Measurements from ENCODE around the gene CRCP. TPM values are rescaled to one million over a fixed set of nuclear protein-coding genes. Genes with fewer than 3 reads are reported as not detected.
"Not testable (repeated sequence)": the region's sequence is repeated elsewhere in the genome, so short reads cannot be mapped to it uniquely, and the experiment has no call there.

Gene CRCP
- total and polyA plus RNA-seq, 2 of the 13 experiments (the other 11 are each of a cell fraction or from before 2014, with no cell fraction given), result 22.7 to 31.0 TPM

DNA sequence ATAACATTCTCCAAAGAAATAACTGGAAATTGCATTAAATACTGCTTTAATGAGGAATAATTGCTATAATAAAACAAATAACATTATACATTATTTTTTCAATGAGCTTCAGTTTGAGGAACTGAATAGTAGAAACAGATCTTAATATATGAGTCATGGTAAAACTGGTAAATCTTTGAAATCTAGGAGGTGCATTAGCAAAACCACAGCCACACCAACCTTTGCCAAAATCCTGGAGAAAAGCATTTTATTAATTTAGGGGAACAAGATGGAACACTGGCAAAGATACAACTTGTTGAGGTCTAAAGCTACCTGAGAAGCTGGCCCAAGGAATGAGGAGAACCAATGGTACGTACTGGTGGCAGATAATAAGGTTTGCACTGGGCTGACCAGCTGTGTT, 44.4 kb upstream of the CRCP start (continued):
- TF ChIP-seq ZBTB10 (CRISPR knock-in tag; IDR thresholded peaks at IDR 0.05; ENCODE audit: borderline replicate concordance) (no peak), GPN1 (CRISPR knock-in tag; IDR thresholded peaks at IDR 0.05; ENCODE audit: borderline replicate concordance) (no peak)

DNA sequence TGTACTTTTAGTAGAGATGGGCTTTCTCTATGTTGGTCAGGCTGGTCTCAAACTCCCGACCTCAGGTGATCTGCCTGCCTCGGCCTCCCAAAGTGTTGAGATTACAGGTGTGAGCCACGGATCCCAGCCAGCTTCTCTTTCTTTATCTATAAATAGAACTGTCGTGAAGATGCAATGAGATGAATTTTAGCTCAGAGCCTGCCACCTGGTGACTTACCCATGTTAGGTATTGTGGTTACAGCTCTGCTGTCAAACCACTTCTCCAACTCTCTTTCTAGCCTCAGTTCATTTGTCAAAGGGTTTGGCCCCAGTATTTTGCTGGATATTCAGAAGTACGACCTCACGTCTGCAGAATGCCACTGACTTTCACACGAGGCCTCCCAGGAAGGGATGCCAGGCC, 42.4 kb upstream of the CRCP start:
- TF ChIP-seq CTCF (CRISPR knock-in tag; IDR thresholded peaks at IDR 0.05) (peak; percentile 34), STAG1 (CRISPR knock-in tag; IDR thresholded peaks at IDR 0.05) (peak; percentile 16)
- H3K9me3 ChIP-seq (ENCODE audit: low read length); H3K27ac ChIP-seq (ENCODE audit: extremely low read length, insufficient read depth, low read length); in situ Hi-C loops (cut with HindIII; ENCODE audit: extremely low pct_ligation_motif_present, low pct_unique_long_range_greater_than_20kb); H2AFZ ChIP-seq (ENCODE audit: low read length); H3K9ac ChIP-seq (ENCODE audit: insufficient read depth, low read depth, low read length); FAIRE-seq; DNase-seq (ENCODE audit: low spot score); H4K20me1 ChIP-seq (ENCODE audit: insufficient read depth, low read length); BruUV-seq (replicated peaks); H3K4me3 ChIP-seq (replicated peaks in 1 of 3; ENCODE audit: insufficient read depth in 1 of 3, low read depth in 2 of 3, low read length in 3 of 3); CTCF ChIA-PET (ENCODE audit: low intra/inter-chr PET ratio, low total read pairs); H3K36me3 ChIP-seq (replicated peaks in 1 of 2; ENCODE audit: control insufficient read depth in 1 of 2, insufficient read depth in 2 of 2, low read length in 2 of 2); ATAC-seq; intact Hi-C loops (cut with micrococcal nuclease; ENCODE audit: unreplicated experiment); H3K27me3 ChIP-seq (ENCODE audit: control insufficient read depth in 1 of 2, insufficient read depth in 2 of 2, low read length in 2 of 2): not testable (repeated sequence)
- WGBS (ENCODE audit: low lambda C conversion rate), result 13% methylated on average over 7 of the region's 7 CpGs
- peaks cover 12% of the 10 kb centered on the region for H3K79me2 ChIP-seq (ENCODE audit: insufficient read depth, low read length)
- POLR2A ChIA-PET, result interaction anchor here (0.9 kb wide), 1 partner anchor 42 kb away, joined by 3 read pairs; no protein-coding TSS in a partner anchor
- H3K4me1 ChIP-seq (ENCODE audit: insufficient read depth, low read length), result peaks cover 21% of the 10 kb centered on the region
- H3K4me2 ChIP-seq (ENCODE audit: low read depth, low read length), result peak overlapping the region; percentile 34

Data from HepG2 (cell line).